Stimulated activated CD4-positive, alpha-beta T cell treated with anti-CD3 and anti-CD28 coated beads, Interleukin-4, amount 100 ng/mL, for 4 hours (primary cell): ENCODE measurements around the gene CACNA2D3.

ENCODE experiments used
- DNase-seq, 2 experiments: peaks; one replicate each; pipeline ENCODE4 v3.0.0-alpha.2; 2020

Gene CACNA2D3

DNA sequence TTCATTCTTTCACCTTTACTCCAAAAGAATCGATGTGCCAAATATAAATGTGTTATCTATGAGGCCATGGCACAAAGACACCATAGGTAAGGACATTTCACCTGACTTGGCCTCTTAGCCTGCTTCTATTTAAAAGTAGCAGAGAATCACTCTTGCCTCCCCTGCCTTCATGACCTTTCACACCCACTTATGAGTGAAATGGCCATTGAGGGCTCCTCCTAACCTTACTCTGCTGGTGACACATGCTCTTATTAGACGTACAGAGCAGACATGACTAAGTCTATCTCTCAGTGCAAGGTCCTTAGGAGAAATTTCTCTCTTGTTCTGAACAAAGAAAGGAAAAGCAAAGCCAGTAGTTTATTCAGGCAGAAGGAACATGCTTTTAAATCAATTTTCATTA, 654.8 kb downstream of the CACNA2D3 start:
- no peak for DNase-seq

GRCh38 chr3:54780336-54780735, 658.0 kb downstream of the CACNA2D3 start:
- DNase-seq, result no peak

DNA sequence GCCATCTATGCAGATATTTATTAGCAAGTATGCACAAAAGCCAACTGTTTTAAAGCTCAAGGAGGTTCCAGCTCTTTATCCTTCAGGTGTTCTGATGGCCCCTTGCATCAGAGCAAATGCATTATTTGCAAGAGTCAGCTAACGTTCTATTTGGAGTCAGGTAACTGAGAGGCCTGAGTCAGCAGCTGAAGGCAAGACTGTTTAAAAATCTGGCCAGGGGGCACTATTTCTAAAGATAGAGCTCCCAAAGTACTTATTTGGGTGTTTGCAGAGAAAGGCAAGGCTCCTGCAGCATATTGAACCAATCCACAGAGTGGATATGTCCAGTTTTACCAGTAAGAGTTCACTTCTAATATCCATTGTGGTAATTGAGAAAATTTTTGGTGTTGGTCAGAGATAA, 659.4 kb downstream of the CACNA2D3 start:
- DNase-seq, result no peak

GRCh38 chr3:54783611-54784010, 661.3 kb downstream of the CACNA2D3 start:
- no peak for DNase-seq

DNA sequence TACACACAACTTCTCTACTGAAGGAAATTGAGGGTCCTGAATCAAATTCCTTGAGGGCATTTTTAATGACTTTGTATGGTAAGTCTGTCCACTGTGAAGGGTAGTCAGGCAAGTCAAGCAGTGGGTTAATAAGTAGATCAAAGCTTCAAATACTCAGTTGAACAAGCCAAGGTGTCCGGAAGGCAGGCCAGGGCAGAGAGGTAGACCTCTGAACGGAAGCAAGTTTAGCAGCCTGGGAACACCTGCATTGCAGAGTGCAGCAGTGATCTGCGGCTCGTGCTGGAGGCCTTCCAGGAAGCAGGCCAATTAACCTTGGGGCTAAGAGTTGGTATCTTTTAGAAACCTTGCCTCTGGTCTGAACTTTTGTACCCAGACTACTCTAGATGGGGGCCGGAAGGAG, 661.7 kb downstream of the CACNA2D3 start:
- DNase-seq, result no peak

GRCh38 chr3:54785976-54786375, 663.6 kb downstream of the CACNA2D3 start:
- DNase-seq, result no peak

DNA sequence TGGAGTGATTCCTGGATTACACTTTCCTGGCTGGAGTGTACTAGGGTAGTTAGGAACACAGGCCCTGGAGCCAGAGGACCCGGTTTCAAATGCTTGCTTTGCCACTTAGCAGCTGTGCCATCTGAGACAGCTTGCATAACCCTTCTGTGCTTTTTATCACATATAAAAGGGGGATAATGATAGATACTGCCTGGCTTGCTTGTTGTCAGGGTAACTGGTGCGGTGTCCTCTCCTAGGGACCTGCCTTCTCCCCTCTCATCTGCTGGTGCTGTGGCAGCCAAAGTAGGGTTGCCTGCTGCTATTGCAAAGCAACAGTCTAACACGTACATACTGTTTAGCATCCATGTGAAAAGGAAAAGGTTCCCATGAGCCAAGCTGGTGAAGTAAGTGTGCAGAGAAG, 667.7 kb downstream of the CACNA2D3 start:
- DNase-seq, result no peak

DNA sequence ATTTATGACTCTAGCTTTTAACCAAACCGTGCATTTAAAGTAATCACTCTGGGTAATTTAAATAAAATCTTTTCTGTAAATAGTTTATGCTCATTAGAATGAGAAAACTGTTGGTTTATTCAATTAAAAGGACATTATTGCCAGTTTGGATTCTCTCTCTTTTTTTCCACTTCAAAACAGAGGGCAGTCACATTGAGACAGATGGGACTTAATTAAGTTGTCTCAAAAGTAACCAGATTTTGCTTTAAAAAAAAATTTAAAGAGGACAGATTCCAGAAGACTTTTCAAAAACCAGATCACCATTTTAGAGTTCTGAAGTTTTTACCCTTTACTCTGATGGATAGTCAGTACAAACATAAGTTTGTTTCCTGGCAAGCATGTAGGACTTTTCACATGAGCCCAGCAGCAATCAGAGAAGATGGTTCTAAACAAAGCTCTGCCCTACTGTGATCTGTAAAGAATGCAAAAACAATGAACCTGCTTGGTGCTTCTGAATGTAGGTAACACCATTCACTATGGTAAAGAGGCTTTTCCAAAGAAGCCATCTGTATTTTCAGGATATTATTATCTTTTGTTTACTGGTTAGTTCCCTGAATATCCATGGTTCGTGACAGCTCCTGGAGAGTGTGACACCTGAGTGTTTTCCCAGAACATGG, 669.3 kb downstream of the CACNA2D3 start:
- DNase-seq, result no peak

DNA sequence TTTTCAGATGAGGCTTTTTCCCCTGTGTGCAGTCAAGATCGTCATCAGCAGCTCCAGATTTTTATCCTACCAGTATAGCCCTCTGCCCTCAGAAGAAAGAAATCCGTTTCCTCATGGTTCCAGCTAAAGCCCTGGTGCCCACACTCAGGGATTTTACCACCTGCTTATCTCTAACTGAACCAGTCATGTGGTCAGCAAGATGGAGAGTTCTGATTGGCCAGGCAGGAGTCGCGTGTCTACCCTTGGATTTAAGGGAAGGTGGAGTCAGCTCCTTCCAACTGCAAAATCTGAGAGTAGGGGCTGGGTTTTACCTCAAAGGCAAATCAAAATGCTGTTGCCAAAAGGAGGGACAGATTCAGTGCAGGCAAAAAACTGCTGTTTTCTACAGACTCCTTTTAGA, 670.2 kb downstream of the CACNA2D3 start:
- no peak for DNase-seq

DNA sequence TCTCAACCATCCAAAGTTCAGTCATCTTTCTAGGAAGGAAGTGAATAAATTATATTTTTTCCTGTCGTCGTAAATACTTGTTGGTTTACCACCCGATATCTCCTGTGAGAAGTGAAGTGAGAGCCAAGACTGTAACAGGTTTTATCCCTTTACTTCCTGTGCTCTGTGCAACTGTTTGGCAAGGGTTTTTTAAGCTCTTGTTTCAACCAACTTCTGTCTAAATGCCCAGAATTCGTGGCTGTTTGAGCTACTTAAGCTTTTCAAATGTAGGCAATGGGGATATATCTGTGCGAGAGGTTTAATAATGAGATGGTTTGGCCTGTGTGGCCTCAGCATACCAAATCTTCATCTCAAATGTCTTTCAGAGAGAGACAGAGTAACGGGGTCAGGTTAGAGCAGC, 670.8 kb downstream of the CACNA2D3 start:
- no peak for DNase-seq

DNA sequence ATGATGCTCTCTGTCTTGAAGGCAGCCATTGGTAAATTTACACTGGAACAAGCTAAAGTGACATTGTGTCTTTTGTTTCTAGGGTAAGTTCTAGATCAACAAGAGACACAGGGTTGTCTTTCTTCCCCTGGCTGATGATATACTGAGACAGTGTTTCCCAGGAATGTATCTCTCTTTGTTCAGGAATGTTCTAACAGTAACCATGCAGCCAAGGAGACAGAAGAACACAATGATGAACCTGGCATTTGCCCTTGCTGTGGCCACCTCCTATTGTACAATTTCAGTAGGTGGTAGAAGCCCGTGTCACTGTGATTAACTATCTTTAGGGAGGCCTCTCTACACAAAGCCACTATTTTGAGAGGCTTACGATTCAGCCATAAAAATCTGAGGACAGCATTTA, 674.8 kb downstream of the CACNA2D3 start:
- no peak for DNase-seq

- no peak for DNase-seq
Measured at GRCh38 chr3:54800478-54800877, 678.1 kb downstream of the CACNA2D3 start.

GRCh38 chr3:54801977-54802376, 679.6 kb downstream of the CACNA2D3 start:
- no peak for DNase-seq

DNA sequence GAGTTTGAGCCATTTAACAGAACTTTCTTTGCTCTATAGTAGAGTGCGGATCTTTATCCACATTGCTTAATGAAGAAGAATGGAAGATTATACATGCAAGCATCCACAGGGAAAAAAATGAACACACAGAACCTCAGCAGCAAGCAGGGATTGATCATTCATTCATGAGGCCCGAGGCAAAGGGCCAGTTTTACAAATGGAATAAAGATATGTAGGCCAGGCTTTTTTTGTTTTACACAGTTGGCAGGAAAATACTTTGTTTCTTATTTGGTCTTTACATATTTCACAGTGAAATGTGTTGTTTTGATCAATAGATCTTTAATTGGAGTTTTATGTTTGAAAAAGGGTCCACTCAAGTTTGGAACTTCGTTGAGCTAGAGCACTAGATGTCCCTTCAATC, 688.0 kb downstream of the CACNA2D3 start:
- DNase-seq, result no peak

- DNase-seq, result no peak
Measured at GRCh38 chr3:54814224-54814623, 691.9 kb downstream of the CACNA2D3 start.

DNA sequence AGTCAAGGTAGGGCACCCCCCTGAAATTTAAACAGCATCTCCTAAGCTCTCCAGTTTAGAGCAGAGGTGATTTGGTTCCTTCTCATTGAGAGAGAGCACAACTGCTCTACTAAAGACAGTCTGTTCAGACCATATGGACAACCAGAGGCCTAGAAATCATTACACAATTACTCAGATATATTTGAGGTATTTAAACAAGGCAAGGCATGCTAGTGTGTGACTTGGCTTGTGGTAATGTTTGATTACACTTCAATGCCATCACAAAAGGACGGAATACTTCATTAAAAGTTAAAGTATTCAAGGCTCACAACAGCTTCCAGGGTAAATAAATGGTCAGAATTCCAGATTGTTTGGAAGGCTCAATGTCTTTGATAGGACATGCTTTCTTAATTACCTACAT, 695.3 kb downstream of the CACNA2D3 start:
- no peak for DNase-seq

DNA sequence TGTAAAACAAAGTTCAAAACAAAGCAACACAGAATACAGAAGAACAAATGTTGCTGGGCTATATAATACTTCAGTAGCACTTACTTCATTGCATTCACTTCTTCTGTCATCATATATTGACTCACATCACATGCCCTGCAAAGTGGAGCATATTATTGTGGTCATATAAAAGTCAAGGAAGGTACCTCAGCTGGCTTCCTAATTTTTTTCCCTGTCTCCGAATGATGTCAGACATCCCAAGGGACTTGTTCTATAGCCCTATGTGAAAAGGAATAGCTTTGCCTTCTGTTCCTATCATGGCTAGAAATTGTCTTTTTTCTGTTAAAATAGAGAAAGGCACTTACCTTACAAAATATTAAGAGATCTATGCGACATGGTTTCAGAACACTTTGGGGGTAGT, 696.1 kb downstream of the CACNA2D3 start:
- DNase-seq, result no peak

DNA sequence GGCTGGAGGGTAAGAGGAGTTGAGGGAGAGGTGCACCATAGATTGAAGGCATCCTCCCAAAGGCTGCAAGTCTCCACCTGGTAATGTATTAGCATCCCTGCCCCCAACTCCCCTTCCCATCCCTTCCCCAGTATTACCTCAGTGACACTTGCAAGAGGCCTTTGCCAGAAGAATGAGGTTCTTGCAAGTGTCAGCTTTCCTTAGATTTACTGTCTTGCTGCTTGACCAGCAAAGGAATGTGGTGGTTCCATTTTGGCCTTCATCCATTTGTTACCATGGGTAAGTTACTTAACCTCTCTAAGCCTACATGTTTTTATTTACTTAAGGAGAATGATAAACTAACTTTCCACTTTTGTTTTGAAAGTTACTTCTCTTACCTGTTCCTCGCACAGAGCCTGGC, 696.6 kb downstream of the CACNA2D3 start:
- no peak for DNase-seq

GRCh38 chr3:54819946-54820345, 697.6 kb downstream of the CACNA2D3 start:
- no peak for DNase-seq

GRCh38 chr3:54822206-54822605, 699.9 kb downstream of the CACNA2D3 start:
- no peak for DNase-seq

DNA sequence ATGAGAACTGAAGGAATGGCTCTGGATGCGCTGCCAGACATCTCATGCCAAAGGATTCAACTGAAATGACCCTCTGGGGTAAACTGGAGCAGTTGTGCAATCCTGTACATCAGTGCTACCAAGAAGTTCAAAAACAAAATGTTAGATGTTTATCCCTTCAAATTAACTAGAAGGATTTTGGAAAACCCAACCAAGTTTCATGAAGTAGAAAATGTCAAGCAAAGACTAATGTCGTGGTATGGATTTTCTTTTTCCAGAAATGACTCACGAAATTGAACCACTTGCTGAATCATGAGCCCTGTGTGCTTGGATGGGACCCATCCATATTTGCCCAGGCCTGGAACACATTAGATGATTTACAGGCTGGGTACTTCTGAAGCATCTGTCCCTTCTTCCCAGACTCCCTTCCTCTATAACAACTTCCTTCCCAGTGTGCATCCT, 703.9 kb downstream of the CACNA2D3 start:
- DNase-seq, result no peak

GRCh38 chr3:54827056-54827687, 704.8 kb downstream of the CACNA2D3 start:
- no peak for DNase-seq

GRCh38 chr3:54827776-54828175, 705.4 kb downstream of the CACNA2D3 start:
- no peak for DNase-seq

GRCh38 chr3:54830658-54831057, 708.3 kb downstream of the CACNA2D3 start:
- DNase-seq, result no peak

GRCh38 chr3:54831112-54831511, 708.8 kb downstream of the CACNA2D3 start:
- DNase-seq, result no peak
